Stimulated activated CD4-positive, alpha-beta T cell treated with anti-CD3 and anti-CD28 coated beads, Interleukin-15, amount 100 ng/mL, for 1 hour (primary cell): ENCODE data around the gene DNAH2.

Experiments used
- DNase-seq, 2 donors: peaks; one replicate each; pipeline ENCODE4 v3.0.0-alpha.2; 2020; ENCODE audit warnings: low read depth in 1 of 2, low spot score in 1 of 2

The DNAH2 gene

GRCh38 chr17:7719661-7720060, 2.1 kb downstream of the DNAH2 start:
- DNase-seq = no peak

GRCh38 chr17:7720125-7720524, 2.6 kb downstream of the DNAH2 start:
- DNase-seq = no peak

DNA sequence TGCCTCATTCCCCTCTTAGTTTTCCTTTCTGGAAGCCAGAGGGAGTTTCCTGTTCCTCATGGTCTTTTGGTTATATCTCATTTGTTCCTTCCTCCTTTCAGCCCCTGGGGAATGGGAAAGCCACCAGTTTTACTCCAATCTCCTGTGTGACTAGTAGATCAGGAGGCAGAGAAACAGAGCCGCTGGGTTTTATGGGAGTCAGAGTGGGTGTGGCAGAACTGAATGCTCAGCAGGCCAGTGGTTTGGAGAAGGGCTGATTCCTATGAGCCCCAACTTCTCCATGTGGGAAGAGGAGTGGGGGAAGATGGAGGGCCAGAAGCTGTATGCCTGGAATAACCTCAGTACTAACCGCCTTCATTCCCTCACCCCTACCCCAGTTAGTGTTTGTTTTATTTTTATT, 4.1 kb downstream of the DNAH2 start:
- no peak for DNase-seq

DNA sequence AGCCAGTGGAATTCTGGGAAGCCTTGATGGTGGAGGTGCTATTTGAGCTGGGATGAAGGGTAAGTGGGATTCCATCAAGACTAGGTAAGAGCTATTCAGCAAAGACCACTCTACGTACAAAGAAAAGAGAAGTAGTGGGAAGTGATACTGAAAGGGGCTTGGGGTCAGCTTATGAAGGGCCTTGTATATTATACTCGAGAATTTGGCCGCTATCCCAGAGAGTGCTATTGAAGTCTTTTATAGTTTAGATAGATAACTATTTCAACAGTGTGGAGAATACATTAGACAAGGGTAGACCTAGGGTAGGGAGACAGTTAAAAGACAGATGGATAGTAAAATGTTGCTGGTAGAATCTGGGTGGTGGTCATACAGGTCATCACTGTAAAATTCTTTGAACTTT, 10.3 kb downstream of the DNAH2 start:
- DNase-seq = no peak

GRCh38 chr17:7729816-7730215, 12.3 kb downstream of the DNAH2 start:
- no peak for DNase-seq

DNA sequence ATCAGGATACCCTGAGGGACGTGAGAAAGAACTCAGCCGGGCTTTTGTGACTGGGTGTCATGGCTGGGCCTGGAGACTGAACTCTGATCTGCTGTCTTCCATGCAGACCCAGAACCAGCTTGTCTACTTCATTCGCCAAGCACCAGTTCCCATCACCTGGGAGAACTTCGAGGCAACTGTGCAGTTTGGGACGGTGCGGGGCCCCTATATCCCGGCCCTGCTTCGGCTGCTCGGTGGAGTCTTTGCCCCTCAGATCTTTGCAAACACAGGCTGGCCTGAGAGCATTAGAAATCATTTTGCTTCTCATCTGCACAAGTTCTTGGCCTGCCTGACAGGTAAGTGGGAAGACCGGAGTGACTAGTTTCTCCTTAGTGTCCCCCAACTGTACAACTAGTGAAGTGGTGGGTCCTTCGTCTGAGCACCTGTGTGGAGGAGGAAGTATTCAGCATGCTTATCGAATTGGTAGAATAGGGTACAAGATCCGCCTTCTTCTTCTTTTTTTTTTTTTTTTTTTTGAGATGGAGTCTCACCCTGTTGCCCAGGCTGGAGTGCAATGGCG, 15.5 kb downstream of the DNAH2 start:
- no peak for DNase-seq

DNA sequence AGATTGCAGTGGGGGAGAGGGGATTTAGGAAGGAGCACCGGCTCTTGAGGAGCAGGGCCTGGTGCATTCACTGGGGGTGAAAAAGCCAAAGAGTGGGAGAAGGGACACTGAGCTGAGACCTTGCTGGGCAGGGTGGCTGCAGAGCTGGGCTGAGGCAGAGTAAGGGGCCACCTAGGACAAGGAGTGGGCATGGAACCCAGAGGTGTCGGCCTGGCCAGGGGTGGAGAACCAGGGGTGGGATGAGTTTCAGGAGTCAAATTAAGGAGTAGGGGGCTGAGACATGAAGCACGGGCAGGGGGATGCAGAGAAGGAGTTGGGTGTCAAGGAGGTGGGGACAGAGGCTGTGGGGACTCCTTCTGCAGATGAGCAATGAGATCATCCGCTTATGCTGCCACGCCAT, 20.1 kb downstream of the DNAH2 start:
- DNase-seq = no peak

- no peak for DNase-seq
Observed at GRCh38 chr17:7739746-7740145, 22.2 kb downstream of the DNAH2 start.

GRCh38 chr17:7740481-7741001, 23.0 kb downstream of the DNAH2 start:
- no peak for DNase-seq

DNA sequence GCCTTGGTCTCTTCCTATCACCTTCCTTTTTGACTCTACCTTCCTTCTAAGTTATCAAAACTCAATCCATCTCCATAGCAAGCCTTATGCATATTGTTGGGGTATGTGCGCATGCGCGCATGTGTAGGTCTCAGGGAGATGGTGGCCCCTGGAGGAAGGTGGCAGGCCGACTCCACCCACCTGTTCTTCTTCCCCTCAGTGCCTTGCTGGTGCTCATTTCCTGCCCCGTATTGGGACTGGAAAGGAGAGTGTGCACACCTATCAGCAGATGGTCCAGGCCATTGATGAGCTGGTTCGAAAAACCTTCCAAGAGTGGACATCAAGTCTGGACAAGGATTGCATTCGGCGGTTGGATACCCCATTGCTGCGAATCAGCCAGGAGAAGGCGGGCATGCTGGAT, 25.2 kb downstream of the DNAH2 start:
- no peak for DNase-seq

- DNase-seq = no peak
Observed at GRCh38 chr17:7744416-7744815, 26.9 kb downstream of the DNAH2 start.

- DNase-seq = no peak
Observed at GRCh38 chr17:7745748-7746470, 28.4 kb downstream of the DNAH2 start.

DNA sequence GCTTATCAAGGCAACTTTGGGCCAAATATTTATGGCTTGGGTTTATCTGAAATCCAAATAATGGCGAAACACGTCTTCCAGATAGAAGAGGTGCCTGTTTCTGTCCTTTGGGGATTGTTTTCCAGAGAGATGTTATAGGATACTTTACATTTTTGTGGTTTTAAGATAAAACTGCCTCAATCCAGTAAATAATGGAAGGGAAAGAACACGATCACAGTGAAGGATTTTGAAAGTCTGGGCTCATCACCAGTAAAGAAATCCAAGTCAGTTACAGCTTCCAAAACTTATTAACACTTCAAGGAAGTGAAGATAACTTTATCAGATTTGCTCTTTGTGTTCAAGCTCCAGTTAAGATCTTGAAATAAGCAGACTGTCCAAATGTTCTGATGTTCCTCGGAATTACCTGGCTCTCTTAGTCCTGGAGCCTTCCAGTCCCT, 30.1 kb downstream of the DNAH2 start:
- no peak for DNase-seq

- no peak for DNase-seq
Observed at GRCh38 chr17:7748076-7748775, 30.7 kb downstream of the DNAH2 start.

GRCh38 chr17:7750321-7750821, 32.8 kb downstream of the DNAH2 start:
- no peak for DNase-seq

- no peak for DNase-seq
Observed at GRCh38 chr17:7754656-7755055, 37.1 kb downstream of the DNAH2 start.

- no peak for DNase-seq
Observed at GRCh38 chr17:7755095-7755890, 37.7 kb downstream of the DNAH2 start.

GRCh38 chr17:7756968-7757367, 39.4 kb downstream of the DNAH2 start:
- DNase-seq = no peak

DNA sequence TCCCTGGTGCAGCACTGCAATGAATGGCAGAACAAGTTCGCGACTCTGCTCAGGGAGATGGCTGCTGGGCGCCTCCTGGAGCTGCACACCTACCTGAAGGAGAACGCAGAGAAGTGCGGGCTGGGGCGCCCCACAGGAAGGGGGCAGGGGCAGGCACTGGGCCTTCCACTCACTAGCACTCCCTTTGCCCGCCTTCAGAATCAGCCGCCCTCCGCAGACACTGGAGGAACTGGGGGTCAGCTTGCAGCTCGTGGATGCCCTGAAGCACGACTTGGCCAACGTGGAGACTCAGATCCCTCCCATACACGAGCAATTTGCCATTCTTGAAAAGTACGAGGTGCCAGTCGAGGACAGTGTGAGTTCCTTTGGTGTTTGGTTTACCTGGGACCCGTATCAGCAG, 46.4 kb downstream of the DNAH2 start:
- DNase-seq = no peak

GRCh38 chr17:7767004-7767403, 49.5 kb downstream of the DNAH2 start:
- DNase-seq = no peak

DNA sequence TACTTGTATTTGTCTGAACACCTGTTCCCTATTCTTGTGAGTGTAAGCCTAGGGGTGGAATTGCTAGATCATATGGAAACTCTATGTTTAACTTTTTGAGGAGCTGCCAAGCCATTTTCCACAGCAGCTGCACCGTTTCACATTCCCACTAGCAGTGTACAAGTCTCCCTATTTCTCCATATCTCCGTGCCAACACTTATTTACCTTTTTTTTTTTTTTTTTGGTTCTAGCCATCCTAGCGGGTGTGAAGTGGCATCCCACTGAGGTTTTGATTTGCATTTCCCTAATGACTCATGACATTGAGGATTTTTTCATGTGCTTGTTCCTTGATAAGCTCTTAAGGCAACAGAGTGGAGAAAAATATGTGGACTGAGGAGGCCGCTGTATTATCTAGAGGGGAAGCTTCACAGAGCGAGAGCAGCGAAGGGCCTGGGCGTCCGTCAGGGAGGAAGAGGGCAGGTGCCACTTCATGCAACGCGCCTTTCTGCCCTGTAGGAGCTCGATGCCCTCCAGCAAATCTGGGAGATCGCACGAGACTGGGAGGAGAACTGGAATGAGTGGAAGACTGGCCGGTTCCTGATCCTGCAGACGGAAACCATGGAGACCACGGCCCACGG, 50.0 kb downstream of the DNAH2 start:
- DNase-seq = no peak
